Measurements from ENCODE around the gene CCT7. TPM values are rescaled to one million over a fixed set of nuclear protein-coding genes. Genes with fewer than 3 reads are reported as not detected.

CCT7 gene
- total and polyA plus RNA-seq, 8 donors, result 177 to 233 (median 214) TPM

GRCh38 chr2:73291461-73292315, 57.6 kb downstream of the CCT7 start:
- Histone ChIP-seq H3K9me3 (no peaks in the 10 kb centered on the region), H3K27me3 (peaks cover 56 to 96% of the 10 kb centered on the region in 2 donors), H3K4me3 (no peak overlapping the region), H3K4me1 (peaks cover 8 to 24% of the 10 kb centered on the region in 2 donors), H3K27ac (no peak overlapping the region), H3K36me3 (no peaks in the 10 kb centered on the region)
- intact Hi-C loops (cut with DNase I), result no loop called here
- ATAC-seq (peak; percentile 7), DNase-seq (peak in 1 of 4 donors; percentile 72)
- no peak for TF ChIP-seq CTCF (IDR thresholded peaks at IDR 0.05)

GRCh38 chr2:73292316-73292905, 58.3 kb downstream of the CCT7 start:
- Histone ChIP-seq H3K36me3 (no peaks in the 10 kb centered on the region), H3K4me3 (no peak overlapping the region), H3K4me1 (peaks cover 8 to 24% of the 10 kb centered on the region in 2 donors), H3K9me3 (no peaks in the 10 kb centered on the region), H3K27me3 (peaks cover 56 to 96% of the 10 kb centered on the region in 2 donors), H3K27ac (no peak overlapping the region)
- no peak for TF ChIP-seq CTCF (IDR thresholded peaks at IDR 0.05)
- DNase-seq (peak in 1 of 4 donors; percentile 72), ATAC-seq (no peak)
- intact Hi-C loops (cut with DNase I), result no loop called here

GRCh38 chr2:73292906-73293533, 58.9 kb downstream of the CCT7 start:
- H3K27me3 ChIP-seq, result peaks cover 56 to 93% of the 10 kb centered on the region in 2 donors
- intact Hi-C loops (cut with DNase I), result no loop called here
- H3K9me3 ChIP-seq, result no peaks in the 10 kb centered on the region
- TF ChIP-seq CTCF (IDR thresholded peaks at IDR 0.05), result no peak
- DNase-seq, result peak in 1 of 4 donors; percentile 65
- no peak for ATAC-seq
- H3K4me3 ChIP-seq, result peak overlapping the region; percentile 21 to 45
- H3K27ac ChIP-seq, result no peak overlapping the region
- no peaks in the 10 kb centered on the region for H3K36me3 ChIP-seq
- peaks cover 8 to 24% of the 10 kb centered on the region in 2 donors for H3K4me1 ChIP-seq

GRCh38 chr2:73293534-73294171, 59.5 kb downstream of the CCT7 start, which contains the start of gene EGR4:
Gene EGR4, minus strand, starts transcription at chr2:73293548. Its CDS starts 231 bp downstream, at chr2:73293317.
- peaks cover 8 to 24% of the 10 kb centered on the region in 2 donors for H3K4me1 ChIP-seq
- no peak for TF ChIP-seq CTCF (IDR thresholded peaks at IDR 0.05)
- H3K9me3 ChIP-seq, result no peaks in the 10 kb centered on the region
- no peak within 1 kb of the TSS for H3K27ac ChIP-seq
- peaks cover 56 to 95% of the 10 kb centered on the region in 2 donors for H3K27me3 ChIP-seq
- no peaks in the 10 kb centered on the region for H3K36me3 ChIP-seq
- peak within 1 kb of the TSS; percentile 21 to 45 for H3K4me3 ChIP-seq
- peak; percentile 66 for ATAC-seq
- intact Hi-C loops (cut with DNase I), result no loop called here
- peak in 3 of 4 donors; percentile 61 to 85 (median 70) for DNase-seq

All from left lung (tissue), 10 donors.